SK-N-SH (cell line): ENCODE measurements around the gene LTC4S.

ENCODE experiments used
- EP300 ChIP-seq, 2 experiments: IDR thresholded peaks; 2 replicates each; pipeline versions ENCODE4 v1.4.0 to v1.6.1; 2012; ENCODE audit warnings: borderline replicate concordance in 1 of 2, low read depth in 1 of 2, low read length in 1 of 2
- POLR2AphosphoS5 ChIP-seq: IDR thresholded peaks from 2 replicates; pipeline ENCODE4 v1.6.1; 2012; ENCODE audit warnings: low read depth, low read length
- TF ChIP-seq, protein P1 (sequence below): IDR thresholded peaks from 2 replicates; pipeline ENCODE4 v1.6.1; 2012; ENCODE audit warnings: mild to moderate bottlenecking, low read depth, low read length, moderate library complexity

DNA sequence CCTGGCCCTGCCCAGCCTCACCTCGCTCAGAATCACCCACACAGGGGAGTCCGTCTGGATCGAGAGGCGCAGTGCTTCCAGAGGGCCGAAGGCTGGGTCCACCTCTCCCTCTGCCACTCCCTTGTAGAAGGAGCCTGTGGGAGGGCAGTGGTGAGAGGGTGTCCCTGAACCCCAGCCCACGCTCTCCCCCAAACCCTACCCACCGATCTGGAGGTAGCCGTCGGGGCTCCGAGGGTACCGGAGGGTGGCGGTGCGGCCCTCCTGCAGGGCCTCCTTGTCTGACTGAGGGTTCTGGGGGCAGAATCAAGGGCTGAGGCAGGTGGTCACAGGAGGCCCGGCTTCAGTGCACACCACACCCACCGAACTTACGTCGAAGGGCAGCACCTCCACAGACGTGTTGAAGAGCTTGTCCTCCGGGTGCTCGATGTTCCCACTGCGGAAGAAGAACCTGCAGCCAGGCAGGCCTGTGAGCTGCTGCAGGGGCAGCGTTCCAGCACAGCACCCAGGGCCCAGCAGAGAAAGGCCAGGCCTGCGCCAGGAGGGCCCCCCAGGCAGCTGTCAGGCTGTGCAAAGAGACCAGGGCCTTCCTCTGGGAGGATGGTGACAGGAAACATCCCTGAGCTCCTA is 4.5 kb downstream of the LTC4S start:
- TF ChIP-seq POLR2AphosphoS5, result no peak
- TF ChIP-seq EP300 (IDR thresholded peaks at IDR 0.05; ENCODE audit: borderline replicate concordance in 1 of 2, low read depth in 1 of 2, low read length in 1 of 2), result no peak
- TF ChIP-seq, protein P1, sequence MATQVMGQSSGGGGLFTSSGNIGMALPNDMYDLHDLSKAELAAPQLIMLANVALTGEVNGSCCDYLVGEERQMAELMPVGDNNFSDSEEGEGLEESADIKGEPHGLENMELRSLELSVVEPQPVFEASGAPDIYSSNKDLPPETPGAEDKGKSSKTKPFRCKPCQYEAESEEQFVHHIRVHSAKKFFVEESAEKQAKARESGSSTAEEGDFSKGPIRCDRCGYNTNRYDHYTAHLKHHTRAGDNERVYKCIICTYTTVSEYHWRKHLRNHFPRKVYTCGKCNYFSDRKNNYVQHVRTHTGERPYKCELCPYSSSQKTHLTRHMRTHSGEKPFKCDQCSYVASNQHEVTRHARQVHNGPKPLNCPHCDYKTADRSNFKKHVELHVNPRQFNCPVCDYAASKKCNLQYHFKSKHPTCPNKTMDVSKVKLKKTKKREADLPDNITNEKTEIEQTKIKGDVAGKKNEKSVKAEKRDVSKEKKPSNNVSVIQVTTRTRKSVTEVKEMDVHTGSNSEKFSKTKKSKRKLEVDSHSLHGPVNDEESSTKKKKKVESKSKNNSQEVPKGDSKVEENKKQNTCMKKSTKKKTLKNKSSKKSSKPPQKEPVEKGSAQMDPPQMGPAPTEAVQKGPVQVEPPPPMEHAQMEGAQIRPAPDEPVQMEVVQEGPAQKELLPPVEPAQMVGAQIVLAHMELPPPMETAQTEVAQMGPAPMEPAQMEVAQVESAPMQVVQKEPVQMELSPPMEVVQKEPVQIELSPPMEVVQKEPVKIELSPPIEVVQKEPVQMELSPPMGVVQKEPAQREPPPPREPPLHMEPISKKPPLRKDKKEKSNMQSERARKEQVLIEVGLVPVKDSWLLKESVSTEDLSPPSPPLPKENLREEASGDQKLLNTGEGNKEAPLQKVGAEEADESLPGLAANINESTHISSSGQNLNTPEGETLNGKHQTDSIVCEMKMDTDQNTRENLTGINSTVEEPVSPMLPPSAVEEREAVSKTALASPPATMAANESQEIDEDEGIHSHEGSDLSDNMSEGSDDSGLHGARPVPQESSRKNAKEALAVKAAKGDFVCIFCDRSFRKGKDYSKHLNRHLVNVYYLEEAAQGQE, result no peak
